MG63 (cell line): ENCODE results near the gene GDF3. TPM values are rescaled to one million over a fixed set of nuclear protein-coding genes. Genes with fewer than 3 reads are reported as not detected.
"Not testable (repeated sequence)": the region's sequence is repeated elsewhere in the genome, so short reads cannot be mapped to it uniquely, and the experiment has no call there.

Source experiments
- DNase-seq: peaks from one replicate; pipeline ENCODE4 v3.0.0-alpha.2; 2020
- H3K27me3 ChIP-seq: fragments of 250-450 bp; sonication (Bioruptor Pico); 2 replicates; pipeline ENCODE4 v1.5.1; 2020; ENCODE audit warnings: mild to moderate bottlenecking, moderate library complexity
- H3K36me3 ChIP-seq: fragments of 250-450 bp; sonication (Bioruptor Pico); 2 replicates; pipeline ENCODE4 v1.5.1; 2020; ENCODE audit warnings: mild to moderate bottlenecking, moderate library complexity
- H3K4me3 ChIP-seq: fragments of 250-450 bp; sonication (Bioruptor Pico); 2 replicates; pipeline ENCODE4 v1.5.1; 2020; ENCODE audit warnings: mild to moderate bottlenecking, moderate library complexity
- H3K9me3 ChIP-seq: fragments of 250-450 bp; sonication (Bioruptor Pico); 2 replicates; pipeline ENCODE4 v1.5.1; 2020; ENCODE audit warnings: mild to moderate bottlenecking, moderate library complexity
- total RNA-seq: library from RNA; depleted of rRNA; stranded (reverse); fragments of >200 nt; shearing (Covaris generic); gene quantifications from 2 replicates; pipeline ENCODE4 v1.2.3, GENCODE V29; 2014; ENCODE audit warnings: low replicate concordance

The GDF3 gene
- total RNA-seq, 1 experiment from 2014 or later: not detected

DNA sequence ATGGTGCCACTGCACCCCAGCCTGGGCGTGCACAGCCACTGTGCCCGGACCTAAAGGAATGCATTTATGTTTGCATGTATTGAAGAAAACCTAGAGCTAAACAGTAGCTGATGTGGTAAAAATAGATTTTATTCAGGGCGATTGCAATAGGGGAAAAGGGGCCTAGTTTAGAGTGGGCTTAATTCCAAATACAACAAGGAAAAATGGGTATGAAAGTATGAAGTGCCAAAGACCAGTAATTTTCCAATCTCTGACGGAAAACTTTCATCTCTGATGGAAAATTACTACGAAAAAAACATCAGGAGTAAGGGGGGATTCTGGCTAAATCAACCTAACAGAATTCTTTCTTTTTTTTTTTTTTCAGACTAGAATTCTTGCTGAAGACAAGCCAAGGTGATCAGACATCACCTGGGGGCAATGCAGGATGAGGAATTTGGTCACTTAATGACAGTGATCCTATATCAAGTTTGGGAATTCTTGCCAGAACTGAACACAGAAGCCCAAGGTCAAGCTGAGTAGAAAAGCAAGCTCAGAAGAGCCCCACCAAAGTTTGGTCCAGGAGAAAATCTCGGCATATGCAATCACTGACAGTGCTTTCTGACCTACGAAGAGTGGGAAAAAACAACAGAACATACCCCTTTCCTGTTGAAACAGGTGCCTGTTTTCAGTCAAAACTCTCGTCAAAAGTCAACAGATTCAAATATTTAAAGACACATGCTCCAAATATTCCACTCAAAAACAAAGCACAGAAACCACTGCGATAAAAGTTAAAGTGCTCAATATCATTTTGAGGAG, 16.1 kb downstream of the GDF3 start:
- no peak overlapping the region for H3K4me3 ChIP-seq

DNA sequence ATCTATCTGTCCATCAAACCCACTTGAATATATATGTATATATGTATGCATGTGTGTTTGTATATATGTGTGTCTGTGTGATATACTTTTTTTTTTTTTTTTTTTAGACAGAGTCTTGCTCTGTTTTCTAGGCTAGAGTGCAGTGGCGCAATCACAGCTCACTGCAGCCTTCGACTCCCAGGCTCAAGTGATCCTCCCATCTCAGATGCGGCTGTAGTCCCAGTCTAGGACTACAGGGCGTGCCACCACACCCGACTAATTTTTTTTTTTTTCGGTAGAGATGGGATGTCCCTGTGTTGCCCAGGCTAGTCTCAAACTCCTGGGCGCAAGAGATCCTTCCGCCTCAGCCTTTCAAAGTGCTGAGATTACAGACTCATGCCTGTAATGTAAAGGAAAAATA, 16.8 kb downstream of the GDF3 start:
- Histone ChIP-seq H3K27me3 (no peaks in the 10 kb centered on the region), H3K4me3 (no peak overlapping the region), H3K9me3 (no peaks in the 10 kb centered on the region), H3K36me3 (no peaks in the 10 kb centered on the region)
- no peak for DNase-seq

More for the DNA sequence above, 16.1 kb downstream of the GDF3 start:
- no peaks in the 10 kb centered on the region for H3K36me3 ChIP-seq
- no peaks in the 10 kb centered on the region for H3K27me3 ChIP-seq
- no peaks in the 10 kb centered on the region for H3K9me3 ChIP-seq
- DNase-seq: no peak

DNA sequence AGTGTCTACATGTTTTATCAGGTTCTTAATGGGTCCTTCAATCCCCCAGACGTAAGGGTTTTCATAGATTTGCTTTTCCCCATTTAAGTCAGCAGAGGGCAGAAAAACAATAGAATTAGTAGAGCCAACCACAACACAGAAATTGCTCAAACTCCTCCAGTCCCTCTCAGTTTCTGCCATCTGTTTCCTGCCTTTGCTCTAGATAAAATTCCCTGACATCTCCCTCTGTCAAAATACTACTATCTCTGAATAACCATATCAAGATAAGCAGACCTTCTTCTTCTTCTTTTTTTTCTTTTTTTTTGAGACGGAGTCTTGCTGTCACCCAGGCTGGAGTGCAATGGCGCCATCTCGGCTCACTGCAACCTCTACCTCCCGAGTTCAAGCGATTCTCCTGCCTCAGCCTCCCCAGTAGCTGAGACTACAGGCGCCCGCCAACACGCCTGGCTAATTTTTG, 18.1 kb downstream of the GDF3 start:
- H3K9me3 ChIP-seq, DNase-seq, H3K4me3 ChIP-seq, H3K36me3 ChIP-seq, H3K27me3 ChIP-seq: not testable (repeated sequence)

DNA sequence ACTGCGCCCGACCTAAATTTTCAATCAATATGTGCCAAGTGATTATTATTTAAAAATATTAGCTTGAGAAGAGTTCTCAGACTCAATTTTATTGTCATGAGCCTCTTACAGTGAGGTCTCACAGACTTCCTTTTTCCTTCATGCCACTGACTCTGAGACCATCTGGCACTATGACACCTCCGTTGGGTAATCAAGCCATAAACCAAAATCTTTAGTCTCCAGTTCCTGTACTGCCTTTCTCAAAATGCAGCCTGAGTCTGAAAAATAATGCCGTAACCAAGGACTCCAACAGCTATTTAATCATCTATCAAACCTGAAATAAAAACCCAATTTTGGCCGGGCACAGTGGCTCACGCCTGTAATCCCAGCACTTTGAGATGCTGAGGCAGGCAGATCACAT, 20.1 kb downstream of the GDF3 start:
- H3K27me3 ChIP-seq, H3K4me3 ChIP-seq, DNase-seq, H3K36me3 ChIP-seq, H3K9me3 ChIP-seq: not testable (repeated sequence)

DNA sequence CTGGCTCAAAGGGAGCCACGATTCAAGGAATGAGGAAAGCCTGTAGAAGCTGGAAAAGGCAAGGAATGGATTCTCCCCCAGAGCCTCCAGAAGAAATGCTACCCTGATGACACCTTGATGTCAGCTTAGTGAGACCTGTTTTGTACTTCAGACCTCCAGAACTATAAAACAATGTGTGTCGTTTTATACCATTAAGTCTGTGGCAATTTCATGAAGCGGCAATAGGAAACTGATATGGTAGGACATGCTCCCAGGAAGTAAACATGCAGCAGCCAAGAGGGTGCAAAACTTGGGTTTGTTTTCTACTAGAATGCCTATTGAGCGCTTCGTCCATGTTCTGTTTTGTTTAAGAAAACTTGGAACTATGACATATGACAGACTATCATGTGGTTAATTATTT, 27.4 kb downstream of the GDF3 start:
- no peaks in the 10 kb centered on the region for H3K36me3 ChIP-seq
- no peaks in the 10 kb centered on the region for H3K9me3 ChIP-seq
- no peak overlapping the region for H3K4me3 ChIP-seq
- DNase-seq: no peak
- H3K27me3 ChIP-seq: no peaks in the 10 kb centered on the region

DNA sequence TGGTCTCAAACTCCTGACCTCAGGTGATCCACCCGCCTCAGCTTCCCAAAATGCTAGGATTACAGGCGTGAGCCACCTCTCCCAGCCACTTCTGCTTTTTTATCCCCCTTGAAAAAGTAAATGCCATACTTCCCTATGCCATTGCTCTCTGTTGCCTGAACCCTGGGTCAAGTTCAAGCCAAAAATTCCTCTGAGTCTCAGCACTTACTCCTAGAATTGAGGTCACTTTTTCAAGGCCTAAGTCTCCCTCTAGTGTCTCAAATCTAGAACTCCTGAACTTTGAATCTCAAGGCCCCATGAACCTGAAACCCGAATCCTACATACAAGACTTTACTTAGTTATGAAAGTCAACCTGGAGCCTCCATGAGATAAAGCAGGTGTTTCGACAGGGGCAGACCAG, 28.4 kb downstream of the GDF3 start:
- Histone ChIP-seq H3K4me3 (no peak overlapping the region), H3K36me3 (no peaks in the 10 kb centered on the region), H3K27me3 (no peaks in the 10 kb centered on the region), H3K9me3 (no peaks in the 10 kb centered on the region)
- no peak for DNase-seq

DNA sequence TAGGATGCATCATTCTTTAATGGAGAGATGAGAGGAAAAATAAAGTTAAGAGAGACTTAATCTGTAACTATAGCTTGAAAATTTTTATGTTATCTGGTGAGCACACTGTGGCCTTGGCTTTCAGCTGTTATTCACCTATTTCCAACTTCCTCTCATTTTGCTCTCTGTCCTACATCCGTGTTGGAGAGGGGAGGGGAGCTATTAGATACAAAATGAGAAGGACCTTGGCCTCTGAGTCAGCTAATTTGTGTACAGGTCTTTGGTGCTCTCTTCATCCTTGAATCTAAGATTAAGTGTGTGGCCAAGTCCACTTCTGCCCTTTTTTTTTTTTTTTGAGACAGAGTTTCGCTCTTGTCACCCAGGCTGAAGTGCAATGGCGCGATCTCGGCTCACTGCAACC, 29.0 kb downstream of the GDF3 start:
- no peaks in the 10 kb centered on the region for H3K9me3 ChIP-seq
- no peaks in the 10 kb centered on the region for H3K36me3 ChIP-seq
- DNase-seq: no peak
- no peak overlapping the region for H3K4me3 ChIP-seq
- H3K27me3 ChIP-seq: no peaks in the 10 kb centered on the region

DNA sequence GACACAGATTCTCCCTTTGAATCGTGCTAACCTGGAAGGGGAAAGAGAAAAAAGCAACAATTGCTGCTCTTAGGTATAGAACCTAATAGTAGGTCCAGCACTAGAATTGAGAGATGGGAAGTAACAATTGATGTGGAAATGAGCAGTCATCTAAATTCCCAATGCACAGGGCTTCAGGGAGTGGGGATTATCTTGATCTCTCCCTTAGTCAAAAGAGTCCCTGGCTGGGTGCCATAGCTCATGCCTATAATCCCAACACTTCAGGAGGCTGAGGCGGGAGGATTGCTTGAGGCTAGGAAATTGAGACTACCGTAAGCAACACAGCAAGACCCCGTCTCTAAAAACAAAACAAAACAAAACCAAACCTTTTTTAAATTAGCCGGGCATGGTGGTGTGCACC, 33.8 kb downstream of the GDF3 start:
- no peaks in the 10 kb centered on the region for H3K27me3 ChIP-seq
- no peaks in the 10 kb centered on the region for H3K9me3 ChIP-seq
- no peak for DNase-seq
- H3K36me3 ChIP-seq: no peaks in the 10 kb centered on the region
- no peak overlapping the region for H3K4me3 ChIP-seq

DNA sequence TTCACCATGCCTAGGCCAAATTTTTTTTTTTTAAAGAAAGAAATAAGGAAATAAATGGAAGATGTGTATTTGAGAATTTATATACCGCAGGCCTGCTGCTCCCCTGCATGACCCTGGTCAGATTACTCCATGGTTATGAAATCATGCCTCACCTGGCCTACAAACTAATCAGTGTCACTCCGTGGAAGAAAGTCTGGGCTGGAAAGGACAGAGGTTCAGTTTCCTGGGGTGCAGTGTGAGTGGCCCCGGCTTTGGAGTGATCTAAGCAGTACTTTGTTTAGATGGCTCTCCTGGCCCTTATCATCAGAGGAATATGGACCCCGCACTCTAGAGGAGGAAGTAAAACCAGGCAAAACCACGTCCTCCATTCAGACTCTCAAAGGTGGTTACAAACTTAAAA, 39.5 kb downstream of the GDF3 start:
- Histone ChIP-seq H3K4me3 (no peak overlapping the region), H3K27me3 (no peaks in the 10 kb centered on the region), H3K36me3 (no peaks in the 10 kb centered on the region), H3K9me3 (no peaks in the 10 kb centered on the region)
- DNase-seq: no peak

DNA sequence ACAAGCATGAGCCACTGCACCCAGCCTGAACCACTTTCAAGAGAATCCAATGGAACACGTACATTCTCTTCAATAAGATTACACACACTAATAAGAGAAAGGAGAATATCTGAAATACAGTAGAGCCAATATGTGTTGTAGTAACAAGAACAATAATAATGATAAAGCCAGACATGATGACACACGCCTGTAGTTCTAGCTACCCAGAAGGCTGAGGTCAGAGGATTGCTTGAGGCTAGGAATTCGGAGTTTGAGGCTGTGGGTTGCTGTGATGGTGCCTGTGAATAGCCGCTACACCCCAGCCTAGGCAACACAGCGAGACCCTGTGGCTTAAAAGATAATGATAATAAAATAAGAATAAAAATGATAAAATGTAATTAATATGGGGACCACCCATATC, 45.5 kb downstream of the GDF3 start:
- DNase-seq: no peak
- Histone ChIP-seq H3K27me3 (no peaks in the 10 kb centered on the region), H3K36me3 (no peaks in the 10 kb centered on the region), H3K9me3 (no peaks in the 10 kb centered on the region), H3K4me3 (no peak overlapping the region)

DNA sequence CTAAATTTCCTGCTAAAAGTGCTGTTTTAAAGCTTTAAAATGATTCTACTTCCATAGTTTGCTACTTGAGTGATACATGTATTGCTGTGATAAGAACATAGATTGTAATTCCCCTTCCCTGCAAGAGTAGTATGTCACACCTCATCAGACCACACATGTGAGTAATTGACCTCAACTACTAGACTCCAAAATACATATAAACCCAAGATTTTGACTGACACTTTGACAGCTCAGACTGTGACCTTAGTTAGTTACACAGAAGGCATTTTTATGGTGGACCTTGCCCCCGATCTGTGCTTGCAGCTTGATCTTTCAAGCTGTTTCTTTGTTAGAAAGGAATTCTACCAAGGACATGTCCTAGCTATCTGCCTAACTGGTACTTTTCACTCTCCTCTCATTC, 48.5 kb downstream of the GDF3 start:
- no peaks in the 10 kb centered on the region for H3K9me3 ChIP-seq
- no peak for DNase-seq
- H3K4me3 ChIP-seq: no peak overlapping the region

DNA sequence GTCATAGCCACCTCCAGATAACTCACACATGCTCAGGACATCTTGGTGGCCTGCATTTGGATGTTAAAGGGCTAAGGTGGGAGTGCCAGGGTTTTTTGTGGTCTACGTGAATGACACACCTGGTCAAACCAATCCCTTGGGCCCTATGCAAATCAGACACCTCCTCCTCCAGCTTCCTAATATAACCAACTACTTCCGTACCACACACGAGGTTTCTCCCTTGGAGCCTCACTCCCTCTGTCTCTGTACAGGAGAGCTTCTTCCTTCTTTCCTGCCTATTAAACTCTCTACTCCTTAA, 49.4 kb downstream of the GDF3 start:
- Histone ChIP-seq H3K36me3 (no peaks in the 10 kb centered on the region), H3K27me3 (no peaks in the 10 kb centered on the region)

More for the DNA sequence above, 48.5 kb downstream of the GDF3 start:
- no peaks in the 10 kb centered on the region for H3K36me3 ChIP-seq
- H3K27me3 ChIP-seq: no peaks in the 10 kb centered on the region

DNA sequence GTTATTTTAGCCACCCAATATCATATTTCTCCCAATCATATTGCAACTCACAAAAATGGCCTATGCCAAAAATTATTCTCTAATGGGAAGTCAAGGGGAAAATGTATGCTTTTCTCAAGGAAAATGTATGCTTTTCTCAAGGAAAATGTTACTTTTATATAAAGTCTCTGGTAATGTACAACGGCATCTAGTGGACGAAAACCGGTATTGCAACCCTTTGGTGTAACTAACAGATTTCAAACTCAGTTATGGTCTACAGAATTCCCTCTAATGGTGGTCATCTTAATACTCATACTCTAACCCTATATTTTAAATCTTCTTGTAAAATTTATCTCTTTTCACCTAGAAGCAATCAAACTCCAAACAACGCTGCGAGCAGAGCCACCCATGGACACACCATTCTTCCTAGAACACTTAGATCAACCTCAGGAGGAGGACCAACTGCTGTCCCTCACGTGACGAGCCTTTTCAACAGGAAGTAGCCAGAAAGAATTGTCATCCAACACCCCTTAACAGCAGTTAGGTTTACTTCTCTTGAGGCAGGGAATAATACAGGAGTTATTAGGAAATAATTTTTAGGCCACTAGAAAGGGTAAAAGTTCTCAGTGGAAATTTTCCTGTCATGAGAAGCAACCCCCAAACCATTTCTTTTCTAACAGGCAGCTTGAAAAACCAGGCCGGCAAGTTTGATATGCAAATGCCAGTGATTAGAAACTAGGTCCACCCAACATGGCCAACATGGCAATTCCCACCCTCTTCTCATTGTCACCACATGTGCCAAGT, 50.0 kb downstream of the GDF3 start:
- H3K27me3 ChIP-seq: no peaks in the 10 kb centered on the region
- DNase-seq: no peak
- H3K4me3 ChIP-seq: no peak overlapping the region
- no peaks in the 10 kb centered on the region for H3K36me3 ChIP-seq
- no peaks in the 10 kb centered on the region for H3K9me3 ChIP-seq

More for the DNA sequence above, 49.4 kb downstream of the GDF3 start:
- no peak for DNase-seq
- no peak overlapping the region for H3K4me3 ChIP-seq
- H3K9me3 ChIP-seq: no peaks in the 10 kb centered on the region

DNA sequence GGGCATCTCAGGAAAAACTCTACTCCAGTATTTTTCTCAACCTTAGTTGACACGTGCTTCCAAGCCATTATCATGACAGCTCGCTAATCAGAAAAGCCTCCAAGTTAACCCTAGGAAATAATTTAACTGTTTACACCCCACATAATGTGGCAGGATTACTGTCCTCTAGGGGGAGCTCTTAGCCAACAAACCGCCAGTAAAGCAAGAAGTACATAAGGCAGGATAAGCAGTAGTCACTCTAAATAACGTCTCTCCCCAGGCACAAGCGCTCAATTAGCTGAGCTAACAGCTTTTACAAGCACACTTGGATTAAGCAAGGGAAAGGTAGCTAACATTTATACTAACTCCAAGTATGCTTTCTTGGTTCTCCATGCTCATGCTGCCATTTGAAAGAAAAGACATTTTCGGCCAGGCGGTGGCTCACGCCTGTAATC, 52.7 kb downstream of the GDF3 start:
- DNase-seq: peak; percentile 3
- Histone ChIP-seq H3K27me3 (no peaks in the 10 kb centered on the region), H3K4me3 (no peak overlapping the region), H3K9me3 (no peaks in the 10 kb centered on the region), H3K36me3 (no peaks in the 10 kb centered on the region)

DNA sequence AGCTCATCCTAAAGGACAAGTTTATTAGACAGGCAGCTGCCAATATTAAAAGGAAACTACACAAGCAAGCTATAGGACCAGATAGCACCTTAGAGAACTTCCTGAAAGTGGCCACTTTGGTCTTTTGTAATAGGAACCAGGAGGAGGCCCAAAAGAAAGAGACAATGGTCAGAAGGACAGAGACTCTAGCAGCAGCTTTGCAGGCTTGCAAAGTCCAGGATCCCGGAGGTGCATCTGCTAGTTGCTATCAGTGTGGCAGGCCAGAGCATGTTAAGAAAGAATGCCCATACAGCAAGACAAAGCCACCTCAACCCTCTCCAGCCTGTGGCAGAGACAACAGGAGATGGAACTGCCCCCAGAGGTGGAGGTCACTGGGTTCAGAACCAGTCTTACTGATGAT, 53.3 kb downstream of the GDF3 start:
- Histone ChIP-seq H3K27me3 (no peaks in the 10 kb centered on the region), H3K9me3 (no peaks in the 10 kb centered on the region), H3K36me3 (no peaks in the 10 kb centered on the region), H3K4me3 (no peak overlapping the region)
- no peak for DNase-seq

DNA sequence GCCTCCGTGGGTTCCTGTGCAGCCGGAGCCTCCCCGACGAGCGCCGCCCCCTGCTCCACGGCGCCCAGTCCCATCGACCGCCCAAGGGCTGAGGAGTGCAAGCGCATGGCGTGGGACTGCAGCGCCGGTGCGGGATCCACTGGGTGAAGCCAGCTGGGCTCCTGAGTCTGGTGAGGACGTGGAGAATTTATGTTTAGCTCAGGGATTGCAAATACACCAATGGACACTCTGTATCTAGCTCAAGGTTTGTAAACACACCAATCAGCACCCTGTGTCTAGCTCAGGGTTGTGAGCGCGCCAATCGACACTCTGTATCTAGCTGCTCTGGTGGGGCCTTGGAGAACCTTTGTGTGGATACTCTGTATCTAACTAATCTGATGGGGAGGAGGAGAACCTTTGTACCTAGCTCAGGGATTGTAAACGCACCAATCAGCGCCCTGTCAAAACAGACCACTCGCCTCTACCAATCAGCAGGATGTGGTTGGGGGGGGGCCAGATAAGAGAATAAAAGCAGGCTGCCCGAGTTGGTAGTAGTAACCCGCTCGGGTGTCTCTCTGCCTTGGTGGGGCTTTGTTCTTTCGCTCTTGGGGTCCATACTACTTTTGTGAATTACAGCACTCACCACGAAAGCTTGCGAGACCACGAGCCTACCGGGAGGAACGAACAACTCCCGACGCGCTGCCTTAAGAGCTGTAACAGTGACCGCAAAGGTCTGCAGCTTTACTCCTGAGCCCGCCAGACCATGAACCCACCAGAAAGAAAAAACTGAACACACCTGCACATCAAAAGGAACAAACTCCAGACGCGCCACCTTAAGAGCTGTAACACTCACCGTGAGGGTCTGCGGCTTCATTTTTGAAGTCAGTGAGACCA, 55.2 kb downstream of the GDF3 start:
- not testable (repeated sequence) for DNase-seq, H3K27me3 ChIP-seq, H3K9me3 ChIP-seq, H3K36me3 ChIP-seq, H3K4me3 ChIP-seq
